ENCODE data around the gene UBE2S.

UBE2S gene

GRCh38 chr19:55355213-55355821 lies 52.3 kb downstream of the UBE2S start:
- Histone ChIP-seq H3K4me1 (ENCODE audit: control insufficient read depth in 1 of 2, insufficient read depth in 1 of 2, low read depth in 1 of 2, low read length in 1 of 2) (peaks cover 7 to 15% of the 10 kb centered on the region in 2 experiments), H3K27me3 (peaks cover 80% of the 10 kb centered on the region), H3K4me3 (ENCODE audit: low read depth in 1 of 2, low read length in 1 of 2) (no peak overlapping the region), H3K27ac (no peak overlapping the region), H3K9me3 (no peaks in the 10 kb centered on the region), H3K36me3 (no peaks in the 10 kb centered on the region)
- TF ChIP-seq, protein P1, sequence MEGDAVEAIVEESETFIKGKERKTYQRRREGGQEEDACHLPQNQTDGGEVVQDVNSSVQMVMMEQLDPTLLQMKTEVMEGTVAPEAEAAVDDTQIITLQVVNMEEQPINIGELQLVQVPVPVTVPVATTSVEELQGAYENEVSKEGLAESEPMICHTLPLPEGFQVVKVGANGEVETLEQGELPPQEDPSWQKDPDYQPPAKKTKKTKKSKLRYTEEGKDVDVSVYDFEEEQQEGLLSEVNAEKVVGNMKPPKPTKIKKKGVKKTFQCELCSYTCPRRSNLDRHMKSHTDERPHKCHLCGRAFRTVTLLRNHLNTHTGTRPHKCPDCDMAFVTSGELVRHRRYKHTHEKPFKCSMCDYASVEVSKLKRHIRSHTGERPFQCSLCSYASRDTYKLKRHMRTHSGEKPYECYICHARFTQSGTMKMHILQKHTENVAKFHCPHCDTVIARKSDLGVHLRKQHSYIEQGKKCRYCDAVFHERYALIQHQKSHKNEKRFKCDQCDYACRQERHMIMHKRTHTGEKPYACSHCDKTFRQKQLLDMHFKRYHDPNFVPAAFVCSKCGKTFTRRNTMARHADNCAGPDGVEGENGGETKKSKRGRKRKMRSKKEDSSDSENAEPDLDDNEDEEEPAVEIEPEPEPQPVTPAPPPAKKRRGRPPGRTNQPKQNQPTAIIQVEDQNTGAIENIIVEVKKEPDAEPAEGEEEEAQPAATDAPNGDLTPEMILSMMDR (IDR thresholded peaks at IDR 0.05), result no peak

DNA sequence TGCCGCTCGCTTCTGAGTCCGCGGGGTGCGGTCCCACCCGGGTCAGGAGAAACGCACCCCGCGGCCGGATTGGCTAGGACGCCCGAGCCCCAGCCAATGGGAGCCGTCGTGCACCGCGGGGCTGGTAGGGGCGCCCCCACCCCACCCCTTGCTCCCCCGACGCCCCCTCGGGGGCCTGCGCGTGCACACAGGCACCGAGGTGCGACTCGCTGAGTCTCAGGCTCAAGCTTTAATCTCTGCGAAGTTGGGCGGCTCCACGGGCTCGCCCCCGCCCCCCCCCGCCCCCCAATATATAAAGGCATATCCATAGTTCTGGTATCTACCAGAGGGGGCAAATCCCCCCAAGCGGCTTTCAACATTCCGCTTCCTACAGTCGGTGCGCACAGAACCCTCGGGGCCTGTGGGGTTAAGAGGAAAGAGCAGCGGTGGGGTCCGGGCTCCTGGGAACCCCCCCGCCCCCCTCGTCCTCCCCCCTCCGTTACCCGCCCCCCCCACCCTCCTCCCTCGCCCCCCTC lies 52.8 kb downstream of the UBE2S start, which contains the start of gene COX6B2:
TSS of gene COX6B2 (minus strand) at position 22 of the 515 bp plus-strand sequence. CDS start 198 bp downstream, outside the sequence.
- H3K4me1 ChIP-seq (ENCODE audit: control insufficient read depth in 1 of 2, insufficient read depth in 1 of 2, low read depth in 1 of 2, low read length in 1 of 2), result peaks cover 7 to 15% of the 10 kb centered on the region in 2 experiments
- peak within 1 kb of the TSS; percentile 65 to 66 for H3K4me3 ChIP-seq (ENCODE audit: low read depth in 1 of 2, low read length in 1 of 2)
- no peaks in the 10 kb centered on the region for H3K36me3 ChIP-seq
- TF ChIP-seq, protein P1 (IDR thresholded peaks at IDR 0.05), result no peak
- no peaks in the 10 kb centered on the region for H3K9me3 ChIP-seq
- no peak within 1 kb of the TSS for H3K27ac ChIP-seq
- H3K27me3 ChIP-seq, result peaks cover 80% of the 10 kb centered on the region

DNA sequence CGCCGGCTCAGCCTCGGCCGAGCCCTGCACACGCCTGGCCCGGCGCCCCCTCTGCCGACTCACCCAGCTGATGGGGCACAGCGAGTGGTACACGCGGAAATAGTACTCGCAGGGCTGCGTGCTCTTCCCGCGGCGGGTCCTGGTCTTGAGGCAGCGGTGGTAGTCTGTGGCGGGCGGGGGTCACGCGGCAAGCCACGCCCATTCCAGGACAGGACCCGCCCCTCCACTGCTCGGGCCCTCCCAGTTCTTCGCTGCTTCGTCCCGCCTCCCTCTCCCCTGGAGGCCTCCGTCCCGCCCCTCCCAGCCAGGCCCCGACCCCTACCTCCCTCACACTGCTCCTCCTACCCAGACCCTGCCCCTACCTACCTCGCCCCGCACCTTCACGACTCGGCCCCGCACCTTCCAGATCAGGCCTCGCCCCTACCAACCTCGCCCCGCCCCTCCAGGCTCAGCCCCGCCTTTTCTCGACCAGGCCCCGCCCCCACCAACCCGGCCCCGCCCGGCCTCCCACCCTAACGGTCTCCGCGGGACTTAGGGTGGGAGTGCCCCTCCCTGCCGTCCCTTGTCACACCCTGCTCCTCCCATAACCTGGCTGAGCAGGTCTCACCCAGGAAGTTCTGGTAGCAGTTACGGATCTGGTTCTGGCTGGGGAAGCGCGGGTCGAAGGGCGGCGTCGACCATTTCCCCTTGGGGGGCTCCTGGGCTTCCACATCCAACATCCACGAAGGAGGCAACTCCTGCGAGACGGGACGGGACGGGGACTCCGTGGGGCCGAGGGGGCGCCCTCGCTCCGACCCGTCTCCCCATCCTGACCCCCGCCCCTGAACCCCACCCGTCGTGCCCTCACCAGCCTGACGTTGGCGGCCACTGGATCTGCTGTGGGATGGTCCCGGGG lies 53.5 kb downstream of the UBE2S start:
- peak overlapping the region; percentile 65 to 66 for H3K4me3 ChIP-seq (ENCODE audit: low read depth in 1 of 2, low read length in 1 of 2)
- peaks cover 7 to 15% of the 10 kb centered on the region in 2 experiments for H3K4me1 ChIP-seq (ENCODE audit: control insufficient read depth in 1 of 2, insufficient read depth in 1 of 2, low read depth in 1 of 2, low read length in 1 of 2)
- no peaks in the 10 kb centered on the region for H3K9me3 ChIP-seq
- H3K27me3 ChIP-seq, result peaks cover 80% of the 10 kb centered on the region
- TF ChIP-seq, protein P1 (IDR thresholded peaks at IDR 0.05), result no peak
- no peaks in the 10 kb centered on the region for H3K36me3 ChIP-seq
- H3K27ac ChIP-seq, result no peak overlapping the region

GRCh38 chr19:55353356-55353802 lies 54.2 kb downstream of the UBE2S start:
- TF ChIP-seq, protein P1 (IDR thresholded peaks at IDR 0.05), result no peak
- H3K27ac ChIP-seq, result no peak overlapping the region
- no peaks in the 10 kb centered on the region for H3K9me3 ChIP-seq
- H3K36me3 ChIP-seq, result no peaks in the 10 kb centered on the region
- H3K4me1 ChIP-seq (ENCODE audit: control insufficient read depth in 1 of 2, insufficient read depth in 1 of 2, low read depth in 1 of 2, low read length in 1 of 2), result peaks cover 7 to 15% of the 10 kb centered on the region in 2 experiments
- peaks cover 77% of the 10 kb centered on the region for H3K27me3 ChIP-seq
- peak overlapping the region; percentile 65 to 66 for H3K4me3 ChIP-seq (ENCODE audit: low read depth in 1 of 2, low read length in 1 of 2)

DNA sequence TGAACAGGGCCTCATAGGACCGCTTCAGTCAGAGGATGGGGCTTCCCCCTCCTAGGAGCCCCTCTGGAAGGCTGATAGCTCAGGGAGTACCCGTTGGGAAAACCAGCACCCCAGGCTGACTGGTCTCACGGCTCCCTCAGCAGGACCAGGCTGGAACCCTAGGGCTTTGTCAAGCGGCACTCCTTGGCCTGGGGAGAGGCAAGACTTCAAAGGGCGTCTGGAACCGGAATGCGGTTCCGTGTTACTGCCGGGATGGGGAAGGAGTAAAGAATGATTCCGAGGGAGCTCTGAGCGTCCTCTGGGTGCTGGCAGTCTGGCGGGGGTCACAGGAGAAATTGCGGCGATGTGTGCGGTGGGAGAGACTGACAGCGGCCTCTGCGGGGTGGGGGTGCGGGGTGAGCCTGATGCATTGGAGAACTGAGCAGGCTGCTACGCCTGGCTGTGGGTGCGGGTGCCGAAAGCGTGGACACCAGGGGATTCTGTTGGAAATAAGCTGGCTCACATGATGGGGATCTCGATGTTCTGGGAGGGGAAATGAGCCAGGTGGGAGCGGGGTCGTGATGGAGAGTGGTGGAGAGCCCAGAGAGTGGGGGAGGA lies 54.9 kb downstream of the UBE2S start:
- Histone ChIP-seq H3K4me1 (ENCODE audit: control insufficient read depth in 1 of 2, insufficient read depth in 1 of 2, low read depth in 1 of 2, low read length in 1 of 2) (peaks cover 7 to 15% of the 10 kb centered on the region in 2 experiments), H3K27ac (no peak overlapping the region), H3K4me3 (ENCODE audit: low read depth in 1 of 2, low read length in 1 of 2) (peak overlapping the region in 1 of 2 experiments; percentile 66), H3K36me3 (no peaks in the 10 kb centered on the region), H3K27me3 (peaks cover 71% of the 10 kb centered on the region), H3K9me3 (no peaks in the 10 kb centered on the region)
- TF ChIP-seq, protein P1 (IDR thresholded peaks at IDR 0.05), result no peak

Data from neutrophil (primary cell).